ENCODE measurements around the gene LRRC55.

- TF ChIP-seq, protein P1, sequence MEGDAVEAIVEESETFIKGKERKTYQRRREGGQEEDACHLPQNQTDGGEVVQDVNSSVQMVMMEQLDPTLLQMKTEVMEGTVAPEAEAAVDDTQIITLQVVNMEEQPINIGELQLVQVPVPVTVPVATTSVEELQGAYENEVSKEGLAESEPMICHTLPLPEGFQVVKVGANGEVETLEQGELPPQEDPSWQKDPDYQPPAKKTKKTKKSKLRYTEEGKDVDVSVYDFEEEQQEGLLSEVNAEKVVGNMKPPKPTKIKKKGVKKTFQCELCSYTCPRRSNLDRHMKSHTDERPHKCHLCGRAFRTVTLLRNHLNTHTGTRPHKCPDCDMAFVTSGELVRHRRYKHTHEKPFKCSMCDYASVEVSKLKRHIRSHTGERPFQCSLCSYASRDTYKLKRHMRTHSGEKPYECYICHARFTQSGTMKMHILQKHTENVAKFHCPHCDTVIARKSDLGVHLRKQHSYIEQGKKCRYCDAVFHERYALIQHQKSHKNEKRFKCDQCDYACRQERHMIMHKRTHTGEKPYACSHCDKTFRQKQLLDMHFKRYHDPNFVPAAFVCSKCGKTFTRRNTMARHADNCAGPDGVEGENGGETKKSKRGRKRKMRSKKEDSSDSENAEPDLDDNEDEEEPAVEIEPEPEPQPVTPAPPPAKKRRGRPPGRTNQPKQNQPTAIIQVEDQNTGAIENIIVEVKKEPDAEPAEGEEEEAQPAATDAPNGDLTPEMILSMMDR (IDR thresholded peaks at IDR 0.05) = no peak
- TF ChIP-seq POLR2A (IDR thresholded peaks at IDR 0.05; ENCODE audit: low read length) (no peak), JUN (IDR thresholded peaks at IDR 0.05) (no peak)
- TF ChIP-seq, protein P2, sequence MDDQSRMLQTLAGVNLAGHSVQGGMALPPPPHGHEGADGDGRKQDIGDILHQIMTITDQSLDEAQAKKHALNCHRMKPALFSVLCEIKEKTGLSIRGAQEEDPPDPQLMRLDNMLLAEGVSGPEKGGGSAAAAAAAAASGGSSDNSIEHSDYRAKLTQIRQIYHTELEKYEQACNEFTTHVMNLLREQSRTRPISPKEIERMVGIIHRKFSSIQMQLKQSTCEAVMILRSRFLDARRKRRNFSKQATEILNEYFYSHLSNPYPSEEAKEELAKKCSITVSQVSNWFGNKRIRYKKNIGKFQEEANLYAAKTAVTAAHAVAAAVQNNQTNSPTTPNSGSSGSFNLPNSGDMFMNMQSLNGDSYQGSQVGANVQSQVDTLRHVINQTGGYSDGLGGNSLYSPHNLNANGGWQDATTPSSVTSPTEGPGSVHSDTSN (IDR thresholded peaks at IDR 0.05) = no peak
Measured at GRCh38 chr11:57196596-57196995, 14.8 kb downstream of the LRRC55 start.
